Activated T-cell treated with anti-CD3 and anti-CD28 coated beads, Interleukin-2, amount 50 U/mL, for 1 hour (primary cell): ENCODE measurements around the gene PITPNC1.
"Not testable (repeated sequence)": the region's sequence is repeated elsewhere in the genome, so short reads cannot be mapped to it uniquely, and the experiment has no call there.

ENCODE experiments used
- DNase-seq: peaks from one replicate; pipeline ENCODE4 v3.0.0-alpha.2; 2020

Gene PITPNC1

GRCh38 chr17:67372751-67373150, 4.3 kb upstream of the PITPNC1 start:
- no peak for DNase-seq

- peak; percentile 87 for DNase-seq
These were observed 2.6 kb upstream of the PITPNC1 start for GRCh38 chr17:67374329-67375053.

GRCh38 chr17:67375054-67375427, 2.0 kb upstream of the PITPNC1 start:
- DNase-seq: no peak

GRCh38 chr17:67375716-67376115, 1.4 kb upstream of the PITPNC1 start:
- no peak for DNase-seq

GRCh38 chr17:67376415-67376736, 705 bp upstream of the PITPNC1 start:
- no peak for DNase-seq

- peak; percentile 74 for DNase-seq
These were observed 690 bp downstream of the PITPNC1 start for GRCh38 chr17:67377488-67378453.

- peak; percentile 89 for DNase-seq
These were observed 1.6 kb downstream of the PITPNC1 start for GRCh38 chr17:67378454-67379250.

- DNase-seq: no peak
These were observed 2.2 kb downstream of the PITPNC1 start for GRCh38 chr17:67379251-67379630.

GRCh38 chr17:67381929-67382257, 4.8 kb downstream of the PITPNC1 start:
- no peak for DNase-seq

GRCh38 chr17:67385122-67385988, 8.3 kb downstream of the PITPNC1 start:
- no peak for DNase-seq

GRCh38 chr17:67386965-67387551, 10.0 kb downstream of the PITPNC1 start:
- peak; percentile 68 for DNase-seq

- not testable (repeated sequence) for DNase-seq
These were observed 11.5 kb downstream of the PITPNC1 start for GRCh38 chr17:67388536-67388935.

GRCh38 chr17:67388986-67389385, 11.9 kb downstream of the PITPNC1 start:
- no peak for DNase-seq

- no peak for DNase-seq
These were observed 13.0 kb downstream of the PITPNC1 start for GRCh38 chr17:67390006-67390645.

GRCh38 chr17:67390646-67391361, 13.7 kb downstream of the PITPNC1 start:
- peak; percentile 62 for DNase-seq

- no peak for DNase-seq
These were observed 15.0 kb downstream of the PITPNC1 start for GRCh38 chr17:67392111-67392510.

- DNase-seq: no peak
These were observed 16.8 kb downstream of the PITPNC1 start for GRCh38 chr17:67393809-67394397.

GRCh38 chr17:67399676-67400075, 22.6 kb downstream of the PITPNC1 start:
- DNase-seq: no peak

- no peak for DNase-seq
These were observed 23.1 kb downstream of the PITPNC1 start for GRCh38 chr17:67400193-67400592.

- DNase-seq: no peak
These were observed 24.0 kb downstream of the PITPNC1 start for GRCh38 chr17:67401106-67401505.
